ENCODE measurements around the gene IPCEF1. TPM values are rescaled to one million over a fixed set of nuclear protein-coding genes. Genes with fewer than 3 reads are reported as not detected.

The IPCEF1 gene
- total RNA-seq, 2 experiments from 2014 or later: 23.6 to 24.3 TPM

- CTCF ChIA-PET: interaction anchor here (1.1 to 1.6 kb wide), 2 partner anchors 20 to 142 kb away, joined by 4 to 12 read pairs; no protein-coding TSS in a partner anchor
These were observed 59.4 kb downstream of the IPCEF1 start for GRCh38 chr6:154297210-154297609.

DNA sequence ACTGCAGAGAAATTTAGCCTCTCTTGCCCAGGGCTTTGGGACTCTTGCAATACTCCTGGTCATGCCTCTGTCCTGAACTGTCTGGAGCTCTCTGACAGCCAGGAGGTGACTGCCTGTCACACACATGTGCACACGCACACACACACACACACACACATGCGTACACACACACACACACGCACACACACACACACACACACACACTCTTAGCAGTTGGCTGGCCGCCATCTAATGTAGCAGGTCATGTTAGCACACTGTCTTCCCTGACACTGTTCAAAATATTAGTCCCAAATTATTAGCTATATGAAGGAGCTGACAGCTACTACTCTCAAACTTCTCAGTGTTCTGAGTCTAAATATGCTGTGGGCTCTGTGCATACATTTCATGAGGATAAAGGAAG is 60.9 kb downstream of the IPCEF1 start:
- ATAC-seq: no peak
- Mint-ChIP-seq H3K9me3 (no peaks in the 10 kb centered on the region), H3K36me3 (ENCODE audit: low read depth) (no peaks in the 10 kb centered on the region), H3K27me3 (no peaks in the 10 kb centered on the region), H3K4me1 (ENCODE audit: low read depth) (peaks cover 4% of the 10 kb centered on the region), H3K27ac (no peak overlapping the region), H3K4me3 (no peak overlapping the region)
- TF ChIP-seq CTCF (IDR thresholded peaks at IDR 0.05): no peak
- CTCF ChIA-PET: no interaction called here
- DNase-seq: no peak
- intact Hi-C loops (cut with micrococcal nuclease): no loop called here
- POLR2A ChIA-PET: no interaction called here

More at GRCh38 chr6:154297210-154297609, 59.4 kb downstream of the IPCEF1 start:
- POLR2A ChIA-PET: no interaction called here
- intact Hi-C loops (cut with micrococcal nuclease): no loop called here
- Mint-ChIP-seq H3K4me1 (ENCODE audit: low read depth) (peaks cover 9% of the 10 kb centered on the region), H3K9me3 (no peaks in the 10 kb centered on the region), H3K27me3 (no peaks in the 10 kb centered on the region), H3K4me3 (no peak overlapping the region), H3K36me3 (ENCODE audit: low read depth) (no peaks in the 10 kb centered on the region), H3K27ac (no peak overlapping the region)
- no peak for TF ChIP-seq CTCF (IDR thresholded peaks at IDR 0.05)
- ATAC-seq (no peak), DNase-seq (no peak)

DNA sequence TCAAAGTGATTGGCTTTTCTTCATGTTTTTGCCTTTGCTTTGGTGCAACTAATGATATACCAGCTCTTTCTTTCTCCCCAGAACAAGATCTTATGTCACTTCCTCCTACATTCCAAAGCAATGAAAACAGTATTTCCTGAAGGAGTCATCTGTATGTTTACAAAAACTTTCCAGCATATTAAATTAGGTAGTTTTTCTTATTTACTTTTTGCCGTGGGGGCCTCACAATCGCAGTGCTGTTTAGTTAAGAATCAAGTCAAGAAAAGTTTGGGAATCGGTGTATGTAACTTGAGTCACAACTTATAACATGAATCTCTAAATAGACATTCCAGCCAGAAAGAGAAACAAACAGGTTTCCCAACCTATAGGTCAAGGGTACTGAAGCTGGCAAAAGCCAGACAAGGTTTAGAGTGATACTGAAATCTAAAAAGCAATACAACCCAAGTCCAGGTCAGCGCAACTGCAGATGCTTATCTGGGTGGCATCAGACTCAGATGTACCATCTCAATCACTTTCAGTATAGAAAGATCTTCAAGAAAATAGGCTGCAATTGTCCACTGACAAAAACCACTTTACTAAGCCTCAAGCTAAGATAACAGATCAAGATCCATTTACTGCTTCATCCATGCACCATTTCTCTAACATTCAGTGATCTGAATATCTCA is 63.6 kb downstream of the IPCEF1 start:
- ChIA-PET CTCF (interaction anchor here (0.6 kb wide), 1 partner anchor 87 kb away, joined by 3 read pairs; no protein-coding TSS in a partner anchor), POLR2A (no interaction called here)
- no peak for ATAC-seq
- no peaks in the 10 kb centered on the region for H3K9me3 Mint-ChIP-seq
- H3K36me3 Mint-ChIP-seq (ENCODE audit: low read depth): no peaks in the 10 kb centered on the region
- H3K4me1 Mint-ChIP-seq (ENCODE audit: low read depth): no peaks in the 10 kb centered on the region
- DNase-seq: no peak
- intact Hi-C loops (cut with micrococcal nuclease): no loop called here
- no peak for TF ChIP-seq CTCF (IDR thresholded peaks at IDR 0.05)
- H3K27me3 Mint-ChIP-seq: no peaks in the 10 kb centered on the region
- no peak overlapping the region for H3K27ac Mint-ChIP-seq
- H3K4me3 Mint-ChIP-seq: no peak overlapping the region

- ATAC-seq (no peak), DNase-seq (no peak)
- Mint-ChIP-seq H3K27me3 (no peaks in the 10 kb centered on the region), H3K9me3 (no peaks in the 10 kb centered on the region), H3K36me3 (ENCODE audit: low read depth) (no peaks in the 10 kb centered on the region), H3K27ac (no peak overlapping the region), H3K4me3 (no peak overlapping the region), H3K4me1 (ENCODE audit: low read depth) (peaks cover 2% of the 10 kb centered on the region)
- TF ChIP-seq CTCF (IDR thresholded peaks at IDR 0.05): no peak
- ChIA-PET CTCF (no interaction called here), POLR2A (no interaction called here)
- intact Hi-C loops (cut with micrococcal nuclease): no loop called here
These were observed 64.5 kb downstream of the IPCEF1 start for GRCh38 chr6:154292066-154292465.

GRCh38 chr6:154289818-154290508 is 66.6 kb downstream of the IPCEF1 start:
- no peaks in the 10 kb centered on the region for H3K36me3 Mint-ChIP-seq (ENCODE audit: low read depth)
- ATAC-seq (no peak), DNase-seq (no peak)
- CTCF ChIA-PET: interaction anchor here (4.5 kb wide), 1 partner anchor 12 kb away, joined by 23 read pairs; no protein-coding TSS in a partner anchor
- H3K4me1 Mint-ChIP-seq (ENCODE audit: low read depth): peaks cover 9% of the 10 kb centered on the region
- TF ChIP-seq CTCF (IDR thresholded peaks at IDR 0.05): no peak
- H3K9me3 Mint-ChIP-seq: no peaks in the 10 kb centered on the region
- H3K27me3 Mint-ChIP-seq: no peaks in the 10 kb centered on the region
- H3K27ac Mint-ChIP-seq: no peak overlapping the region
- POLR2A ChIA-PET: no interaction called here
- no peak overlapping the region for H3K4me3 Mint-ChIP-seq
- intact Hi-C loops (cut with micrococcal nuclease): no loop called here

Data from activated CD8-positive, alpha-beta T cell treated with anti-CD3 and anti-CD28 coated beads for 36 hours (primary cell).